Smooth muscle cell (in vitro differentiated cells): Measurements from ENCODE around the gene ANKRD34B. TPM values are rescaled to one million over a fixed set of nuclear protein-coding genes. Genes with fewer than 3 reads are reported as not detected.

Experiments
- DNase-seq: peaks from one replicate; lab custom pipeline; 2025; ENCODE audit not compliant: unreplicated experiment; lab: John Stamatoyannopoulos, UW
- H2AFZ ChIP-seq: fragments of 200-600 bp; sonication (generic); 2 replicates; pipeline ENCODE4 v1.6.0; 2016; ENCODE audit warnings: antibody characterized with exemption, low read depth, mild to moderate bottlenecking
- H3F3A ChIP-seq: fragments of 200-600 bp; sonication (generic); 2 replicates; pipeline ENCODE4 v1.6.0; 2017; ENCODE audit warnings: antibody characterized with exemption, low read depth
- H3K27ac ChIP-seq: fragments of 200-600 bp; sonication (generic); 2 replicates; pipeline ENCODE4 v1.5.1; 2016; ENCODE audit warnings: low read depth, mild to moderate bottlenecking
- H3K27me3 ChIP-seq: fragments of 200-600 bp; sonication (generic); 2 replicates; pipeline ENCODE4 v1.6.1; 2016; ENCODE audit warnings: low read depth, mild to moderate bottlenecking
- H3K36me3 ChIP-seq: fragments of 200-600 bp; sonication (generic); 2 replicates; pipeline ENCODE4 v1.5.1; 2016; ENCODE audit warnings: low read depth
- H3K4me1 ChIP-seq: fragments of 200-600 bp; sonication (generic); 2 replicates; pipeline ENCODE4 v1.5.1; 2016; ENCODE audit warnings: low read depth
- H3K4me2 ChIP-seq: fragments of 200-600 bp; sonication (generic); 2 replicates; pipeline ENCODE4 v1.6.0; 2016; ENCODE audit warnings: mild to moderate bottlenecking
- H3K4me3 ChIP-seq: fragments of 200-600 bp; sonication (generic); 2 replicates; pipeline ENCODE4 v1.5.1; 2016; ENCODE audit warnings: mild to moderate bottlenecking
- H3K79me2 ChIP-seq: fragments of 200-600 bp; sonication (generic); 2 replicates; pipeline ENCODE4 v1.6.0; 2016; ENCODE audit warnings: low read depth, mild to moderate bottlenecking
- H3K9ac ChIP-seq: fragments of 200-600 bp; sonication (generic); 2 replicates; pipeline ENCODE4 v1.6.0; 2016; ENCODE audit warnings: low read depth
- H3K9me3 ChIP-seq: fragments of 200-600 bp; sonication (generic); replicated peaks from 2 replicates; pipeline ENCODE4 v1.5.1; 2016; ENCODE audit warnings: low read depth
- H4K20me1 ChIP-seq: fragments of 200-600 bp; sonication (generic); 2 replicates; pipeline ENCODE4 v1.6.0; 2016; ENCODE audit warnings: low read depth
- WGBS: methylation state at CpG from one replicate; pipeline ENCODE4 v1.1.7; 2016; ENCODE audit warnings: low lambda C conversion rate; 5-methylcytosine and 5-hydroxymethylcytosine counted together
- polyA plus RNA-seq: library from polyadenylated mRNA; unstranded; fragments of >200 nt; fragmentation: Nextera tagmentation; extraction: Ambion mirVana; gene quantifications from 2 replicates; pipeline ENCODE4 v1.2.1, GENCODE V29; 2016
- total RNA-seq: library from RNA; depleted of rRNA; stranded (reverse); fragments of >200 nt; gene quantifications from 2 replicates; pipeline ENCODE4 v1.2.3, GENCODE V29; 2014
- TF ChIP-seq, protein P1 (sequence below): fragments of 200-600 bp; sonication (generic); IDR thresholded peaks from 2 replicates; pipeline ENCODE4 v1.5.1; 2017; ENCODE audit warnings: borderline replicate concordance, mild to moderate bottlenecking, antibody characterized with exemption; ENCODE audit not compliant: insufficient read depth, poor library complexity, severe bottlenecking

The ANKRD34B gene
- total RNA-seq = 0.13 TPM in 1 of 2 replicates, not detected in the other
- polyA plus RNA-seq = not detected in 2 replicates

- no peaks in the 10 kb centered on the region for H3K36me3 ChIP-seq
- peak within 1 kb of the TSS; percentile 94 for H3K4me2 ChIP-seq
- peak within 1 kb of the TSS; percentile 66 for H2AFZ ChIP-seq
- peaks cover 95% of the 10 kb centered on the region for H3K27me3 ChIP-seq
- TF ChIP-seq, protein P1, sequence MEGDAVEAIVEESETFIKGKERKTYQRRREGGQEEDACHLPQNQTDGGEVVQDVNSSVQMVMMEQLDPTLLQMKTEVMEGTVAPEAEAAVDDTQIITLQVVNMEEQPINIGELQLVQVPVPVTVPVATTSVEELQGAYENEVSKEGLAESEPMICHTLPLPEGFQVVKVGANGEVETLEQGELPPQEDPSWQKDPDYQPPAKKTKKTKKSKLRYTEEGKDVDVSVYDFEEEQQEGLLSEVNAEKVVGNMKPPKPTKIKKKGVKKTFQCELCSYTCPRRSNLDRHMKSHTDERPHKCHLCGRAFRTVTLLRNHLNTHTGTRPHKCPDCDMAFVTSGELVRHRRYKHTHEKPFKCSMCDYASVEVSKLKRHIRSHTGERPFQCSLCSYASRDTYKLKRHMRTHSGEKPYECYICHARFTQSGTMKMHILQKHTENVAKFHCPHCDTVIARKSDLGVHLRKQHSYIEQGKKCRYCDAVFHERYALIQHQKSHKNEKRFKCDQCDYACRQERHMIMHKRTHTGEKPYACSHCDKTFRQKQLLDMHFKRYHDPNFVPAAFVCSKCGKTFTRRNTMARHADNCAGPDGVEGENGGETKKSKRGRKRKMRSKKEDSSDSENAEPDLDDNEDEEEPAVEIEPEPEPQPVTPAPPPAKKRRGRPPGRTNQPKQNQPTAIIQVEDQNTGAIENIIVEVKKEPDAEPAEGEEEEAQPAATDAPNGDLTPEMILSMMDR = no peak
- no peaks in the 10 kb centered on the region for H3K4me1 ChIP-seq
- H3F3A ChIP-seq = no peaks in the 10 kb centered on the region
- H3K79me2 ChIP-seq = no peaks in the 10 kb centered on the region
- H4K20me1 ChIP-seq = no peaks in the 10 kb centered on the region
- peak within 1 kb of the TSS; percentile 50 for H3K4me3 ChIP-seq
- 3% methylated on average over 60 of the region's 73 CpGs for WGBS
- DNase-seq = no peak
- no peaks in the 10 kb centered on the region for H3K9me3 ChIP-seq
- no peak within 1 kb of the TSS for H3K9ac ChIP-seq
- no peak within 1 kb of the TSS for H3K27ac ChIP-seq
Observed at GRCh38 chr5:80569961-80570786, at the start of gene ANKRD34B. Gene ANKRD34B (minus strand): TSS chr5:80570280. CDS start chr5:80560019, 10,261 bp downstream.

GRCh38 chr5:80619086-80619485 lies 49.0 kb upstream of the ANKRD34B start:
- no peak overlapping the region for H3K9ac ChIP-seq
- DNase-seq = no peak
- TF ChIP-seq, protein P1 = no peak
- no peaks in the 10 kb centered on the region for H4K20me1 ChIP-seq
- H3K27me3 ChIP-seq = no peaks in the 10 kb centered on the region
- H3K9me3 ChIP-seq = no peaks in the 10 kb centered on the region
- no peak overlapping the region for H3K27ac ChIP-seq
- H3K79me2 ChIP-seq = no peaks in the 10 kb centered on the region
- no peaks in the 10 kb centered on the region for H3K36me3 ChIP-seq
- no peak overlapping the region for H3K4me3 ChIP-seq
- peaks cover 8% of the 10 kb centered on the region for H3K4me1 ChIP-seq
- no peak overlapping the region for H2AFZ ChIP-seq
- WGBS = 77% methylated on average over 1 of the region's 1 CpG
- H3F3A ChIP-seq = no peaks in the 10 kb centered on the region
- H3K4me2 ChIP-seq = no peak overlapping the region

DNA sequence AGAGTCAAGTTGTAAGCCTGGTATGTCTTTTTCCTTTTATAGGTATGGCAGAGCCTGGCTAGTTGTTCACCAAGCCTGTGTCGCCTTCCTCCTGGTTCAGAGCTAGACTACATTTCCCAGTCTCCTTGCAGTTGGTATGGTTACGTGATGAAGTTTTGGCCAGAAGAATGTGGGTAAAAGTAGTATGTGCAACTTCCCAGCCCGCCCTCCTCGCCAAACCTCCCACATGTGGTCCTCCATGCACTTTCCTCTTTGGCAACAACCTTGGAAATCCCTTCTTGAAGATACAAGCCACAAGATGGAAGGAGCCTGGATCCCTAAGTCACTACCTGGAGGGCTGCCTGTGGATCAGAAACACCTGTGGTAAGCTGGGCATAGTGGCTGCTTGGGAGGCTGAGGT lies 48.4 kb upstream of the ANKRD34B start:
- DNase-seq = no peak
- Histone ChIP-seq H3K27ac (no peak overlapping the region), H3F3A (no peaks in the 10 kb centered on the region), H3K4me2 (no peak overlapping the region), H3K4me1 (peaks cover 8% of the 10 kb centered on the region), H3K4me3 (no peak overlapping the region), H3K36me3 (no peaks in the 10 kb centered on the region), H3K9ac (no peak overlapping the region), H3K79me2 (no peaks in the 10 kb centered on the region), H4K20me1 (no peaks in the 10 kb centered on the region), H3K9me3 (no peaks in the 10 kb centered on the region), H2AFZ (no peak overlapping the region), H3K27me3 (no peaks in the 10 kb centered on the region)
- TF ChIP-seq, protein P1 = no peak
- WGBS = 89% methylated on average over 4 of the region's 4 CpGs
